Psoas muscle (tissue), 8 donors: Measurements from ENCODE around the gene AUTS2. TPM values are rescaled to one million over a fixed set of nuclear protein-coding genes. Genes with fewer than 3 reads are reported as not detected.

Source experiments
- ATAC-seq, 4 donors: fragments of 200-7000 bp; cut with Tn5 transposase; one replicate each; pipeline ENCODE4 v1.9.1; 2020; ENCODE audit warnings: moderate library complexity in 3 of 4, mild to moderate bottlenecking in 2 of 4
- DNase-seq, 2 donors: peaks; one replicate each; pipeline ENCODE4 v3.0.0-alpha.2; 2020
- H3K27ac ChIP-seq: fragments of 200-600 bp; one replicate; pipeline ENCODE4 v1.8.0; 2022
- H3K27me3 ChIP-seq, 3 donors: fragments of 200-600 bp in 1 of 3; one replicate each; pipeline versions ENCODE4 v1.6.1 to v1.8.0; 2013 to 2022; ENCODE audit warnings: low read length in 2 of 3, mild to moderate bottlenecking in 2 of 3, moderate library complexity in 1 of 3; ENCODE audit not compliant: insufficient read depth in 3 of 3
- H3K36me3 ChIP-seq, 2 donors: fragments of 200-600 bp in 1 of 2; one replicate each; pipeline versions ENCODE4 v1.6.1 to v1.8.0; 2013 to 2022; ENCODE audit warnings: low read depth in 1 of 2, mild to moderate bottlenecking in 1 of 2, moderate library complexity in 1 of 2; ENCODE audit not compliant: insufficient read depth in 1 of 2
- H3K4me1 ChIP-seq: fragments of 200-600 bp; one replicate; pipeline ENCODE4 v1.8.0; 2022
- H3K4me3 ChIP-seq: fragments of 200-600 bp; one replicate; pipeline ENCODE4 v1.8.0; 2022; ENCODE audit warnings: mild to moderate bottlenecking
- H3K9me3 ChIP-seq: fragments of 200-600 bp; one replicate; pipeline ENCODE4 v1.8.0; 2022
- CTCF ChIP-seq: fragments of 200-600 bp; IDR thresholded peaks from one replicate; pipeline ENCODE4 v1.8.0; 2022; ENCODE audit warnings: antibody characterized with exemption
- WGBS, 3 donors: extraction: QIAGEN DNeasy Blood & Tissue Kit; methylation state at CpG; one replicate each; pipeline versions ENCODE4 v1.1.6 to v1.1.7; 2013; 5-methylcytosine and 5-hydroxymethylcytosine counted together
- intact Hi-C, 2 donors: fragments of 100-400 bp; cut with DNase I; formaldehyde crosslinking; loops; one replicate each; pipeline versions ENCODE4 v1.11.0 to v1.14.2; 2022
- polyA plus RNA-seq, 3 donors: library from polyadenylated mRNA; stranded (reverse); fragments of 200-250 nt; gene quantifications; one replicate each; pipeline ENCODE4 v1.2.3, GENCODE V29; 2013
- total RNA-seq, 4 donors: library from RNA; stranded (reverse); fragmentation: NEBNext Ultra II Directional in 2 of 4; extraction: Animal tissue kit (Norgen Biotek cat#: 25700) in 2 of 4; gene quantifications; one replicate each; pipeline versions ENCODE4 v1.2.1 to v1.2.4, GENCODE V29; 2021 to 2023
- donor health status: healthy with polysubstance abuse.
- donor health status: DM: no; HTN: no; CAD: no; lungs with moderate emphysema.
- donor health status: Bipolar disorder and iron deficiency.
- donor health status: healthy.
- donor health status: DM: yes; HTN: yes; CAD: no.
- donor health status: DM: no; HTN: no; CAD: no.
- donor health status: DM: no; HTN: no; CAD: no.
- donor health status: DM: yes; HTN: yes; CAD: no.

Gene AUTS2
- total and polyA plus RNA-seq, 7 donors: 5.0 to 33.5 (median 14.3) TPM

- no peaks in the 10 kb centered on the region for H3K36me3 ChIP-seq
- H3K4me3 ChIP-seq: no peak overlapping the region
- WGBS, 3 donors: 90 to 93% (median 90%) methylated on average over 1 of the region's 1 CpG
- H3K27ac ChIP-seq: no peak overlapping the region
- no peaks in the 10 kb centered on the region for H3K9me3 ChIP-seq
- DNase-seq (no peak), ATAC-seq (no peak)
- no peaks in the 10 kb centered on the region for H3K4me1 ChIP-seq
- H3K27me3 ChIP-seq: no peaks in the 10 kb centered on the region
- TF ChIP-seq CTCF: no peak
- intact Hi-C loops: no loop called here
Observed at GRCh38 chr7:70029993-70030392, 431.7 kb downstream of the AUTS2 start.

DNA sequence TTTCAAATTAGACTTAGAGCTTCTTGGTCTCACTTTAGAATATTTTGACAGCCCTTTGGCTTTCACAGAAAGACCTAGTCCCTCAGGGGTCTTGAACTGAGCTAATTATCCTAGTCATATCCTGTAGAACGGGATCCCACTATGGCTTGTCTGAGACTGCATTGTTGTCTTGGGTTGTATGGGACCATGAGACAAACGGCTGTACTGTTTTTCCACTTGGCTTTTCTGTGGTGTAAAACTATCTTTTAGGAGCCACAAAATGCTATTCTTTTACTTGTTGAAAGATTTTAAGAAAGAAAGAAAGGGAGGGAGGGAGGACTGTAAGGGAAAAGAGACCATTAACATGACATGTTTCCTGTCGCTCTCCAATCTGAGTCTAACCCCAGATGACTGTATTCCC, 432.5 kb downstream of the AUTS2 start:
- Histone ChIP-seq H3K36me3 (no peaks in the 10 kb centered on the region), H3K4me3 (no peak overlapping the region), H3K27me3 (no peaks in the 10 kb centered on the region), H3K4me1 (no peaks in the 10 kb centered on the region), H3K9me3 (no peaks in the 10 kb centered on the region), H3K27ac (no peak overlapping the region)
- DNase-seq (no peak), ATAC-seq (no peak)
- no peak for TF ChIP-seq CTCF
- intact Hi-C loops: no loop called here
- 81 to 87% (median 83%) methylated on average over 3 of the region's 3 CpGs for WGBS, 3 donors

DNA sequence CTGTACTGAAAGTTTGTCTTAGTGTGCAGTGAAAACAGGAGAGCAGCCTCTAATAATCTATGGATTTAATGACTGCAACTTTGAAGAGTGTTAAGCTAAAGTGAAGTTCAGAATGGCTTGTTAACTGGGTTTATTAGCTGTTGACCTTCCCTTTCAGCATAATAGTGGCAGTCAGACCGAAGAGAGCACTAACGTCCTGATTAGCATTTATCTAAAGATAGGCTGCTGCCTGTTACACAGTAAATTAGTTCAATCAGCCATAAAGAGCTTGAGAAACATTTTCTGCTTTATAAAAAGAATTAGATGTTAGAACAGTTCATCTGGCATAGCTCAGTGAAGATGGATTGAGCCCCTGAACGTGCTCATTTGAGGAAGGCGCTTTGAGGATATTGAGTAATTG, 433.0 kb downstream of the AUTS2 start:
- H3K9me3 ChIP-seq: no peaks in the 10 kb centered on the region
- intact Hi-C loops: no loop called here
- ATAC-seq: no peak

GRCh38 chr7:70032649-70033048, 434.4 kb downstream of the AUTS2 start:
- no peak for ATAC-seq
- Histone ChIP-seq H3K36me3 (no peaks in the 10 kb centered on the region), H3K9me3 (no peaks in the 10 kb centered on the region), H3K4me3 (no peak overlapping the region), H3K4me1 (no peaks in the 10 kb centered on the region), H3K27me3 (no peaks in the 10 kb centered on the region), H3K27ac (no peak overlapping the region)
- intact Hi-C loops: no loop called here
- TF ChIP-seq CTCF: no peak
- no peak for DNase-seq

More for the DNA sequence above, 433.0 kb downstream of the AUTS2 start:
- 79 to 84% (median 83%) methylated on average over 4 of the region's 4 CpGs for WGBS, 3 donors
- Histone ChIP-seq H3K4me3 (no peak overlapping the region), H3K27me3 (no peaks in the 10 kb centered on the region), H3K36me3 (no peaks in the 10 kb centered on the region), H3K4me1 (no peaks in the 10 kb centered on the region), H3K27ac (no peak overlapping the region)
- no peak for DNase-seq
- no peak for TF ChIP-seq CTCF

- no peaks in the 10 kb centered on the region for H3K4me1 ChIP-seq
- H3K27me3 ChIP-seq: no peaks in the 10 kb centered on the region
- no peak overlapping the region for H3K4me3 ChIP-seq
- intact Hi-C loops: no loop called here
- H3K27ac ChIP-seq: no peak overlapping the region
- no peak for DNase-seq
- TF ChIP-seq CTCF: no peak
- no peaks in the 10 kb centered on the region for H3K36me3 ChIP-seq
- no peak for ATAC-seq
- no peaks in the 10 kb centered on the region for H3K9me3 ChIP-seq
Observed at GRCh38 chr7:70033226-70033625, 435.0 kb downstream of the AUTS2 start.
